HG03175 (cell line): ENCODE measurements around the gene SENP2.
"Not testable (repeated sequence)": the region's sequence is repeated elsewhere in the genome, so short reads cannot be mapped to it uniquely, and the experiment has no call there.

ENCODE experiments used
- ATAC-seq: cut with Tn5 transposase; IDR thresholded peaks from one replicate; pipeline ENCODE4 v1.9.1; 2021; ENCODE audit warnings: mild to moderate bottlenecking, moderate library complexity; ENCODE audit not compliant: unreplicated experiment

SENP2 gene

GRCh38 chr3:185585518-185585858 lies 607 bp upstream of the SENP2 start:
- ATAC-seq = no peak

GRCh38 chr3:185586686-185587039 lies 568 bp downstream of the SENP2 start:
- ATAC-seq = no peak

DNA sequence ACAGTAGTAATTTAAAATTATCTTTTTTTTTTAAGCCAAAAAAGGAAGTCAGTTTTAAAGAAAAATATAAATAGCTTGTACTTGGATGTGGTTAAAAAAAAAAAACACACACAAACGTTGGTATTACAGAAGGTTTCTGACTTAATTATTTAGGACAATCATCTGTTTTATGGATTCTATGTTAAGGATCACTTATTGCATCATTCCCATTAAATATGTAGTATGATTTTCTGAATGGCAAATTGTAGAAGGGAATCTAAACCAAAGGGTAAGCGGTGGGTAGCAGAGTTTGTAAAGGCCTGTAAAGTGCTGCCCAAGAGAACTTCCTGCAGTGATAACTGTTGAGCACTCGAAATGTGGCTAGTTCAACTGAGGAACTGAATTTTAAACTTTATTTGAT lies 8.0 kb downstream of the SENP2 start:
- no peak for ATAC-seq

- peak; percentile 63 for ATAC-seq
These were observed 9.4 kb downstream of the SENP2 start for GRCh38 chr3:185595526-185595925.

DNA sequence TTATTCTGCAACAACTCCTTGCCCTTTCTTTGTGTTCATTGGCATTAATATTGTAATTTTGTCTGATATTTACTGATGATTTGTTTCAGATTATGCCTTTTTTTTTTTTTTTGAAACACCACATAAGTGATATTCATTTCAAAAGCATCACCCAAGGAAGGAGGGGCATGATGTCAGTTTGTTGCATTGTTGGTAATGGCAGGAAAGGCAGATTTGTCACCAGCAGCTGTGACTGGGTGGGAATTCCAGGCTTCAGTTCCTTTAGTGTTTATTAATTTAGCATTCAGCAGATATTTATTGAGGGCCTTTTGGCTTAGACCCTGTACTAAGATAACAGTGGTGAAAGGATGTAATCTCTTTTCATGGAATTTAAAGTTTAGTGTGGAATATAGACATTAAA lies 19.5 kb downstream of the SENP2 start:
- no peak for ATAC-seq

GRCh38 chr3:185606196-185606595 lies 20.1 kb downstream of the SENP2 start:
- ATAC-seq = no peak

- no peak for ATAC-seq
These were observed 26.9 kb downstream of the SENP2 start for GRCh38 chr3:185613016-185613415.

GRCh38 chr3:185623939-185624665 lies 38.0 kb downstream of the SENP2 start:
- no peak for ATAC-seq

- no peak for ATAC-seq
These were observed 39.7 kb downstream of the SENP2 start for GRCh38 chr3:185625784-185626183.

- no peak for ATAC-seq
These were observed 43.6 kb downstream of the SENP2 start for GRCh38 chr3:185629554-185630181.

- no peak for ATAC-seq
These were observed 44.1 kb downstream of the SENP2 start for GRCh38 chr3:185630182-185630622.

DNA sequence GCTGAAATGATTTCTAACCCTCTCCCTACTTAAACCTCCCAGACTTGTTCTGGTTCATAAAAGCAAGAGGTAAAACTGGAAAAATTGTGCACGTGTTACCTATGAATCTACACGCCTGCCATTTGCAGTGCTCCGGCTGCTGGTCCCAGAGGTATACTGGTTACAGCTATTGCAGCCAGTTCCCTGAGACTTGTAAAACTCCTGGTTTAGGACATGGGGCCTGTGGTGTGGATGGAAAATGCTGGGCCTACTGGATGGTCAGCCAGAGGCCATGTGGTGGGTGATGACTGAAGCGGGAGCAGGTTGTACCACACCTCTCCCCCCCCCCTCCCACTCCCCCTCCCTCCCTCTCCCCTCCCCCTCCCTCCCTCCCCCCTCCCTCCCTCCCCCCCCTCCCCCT lies 45.0 kb downstream of the SENP2 start:
- no peak for ATAC-seq

GRCh38 chr3:185631508-185632206 lies 45.6 kb downstream of the SENP2 start:
- ATAC-seq = no peak

GRCh38 chr3:185632996-185633395 lies 46.9 kb downstream of the SENP2 start:
- no peak for ATAC-seq

DNA sequence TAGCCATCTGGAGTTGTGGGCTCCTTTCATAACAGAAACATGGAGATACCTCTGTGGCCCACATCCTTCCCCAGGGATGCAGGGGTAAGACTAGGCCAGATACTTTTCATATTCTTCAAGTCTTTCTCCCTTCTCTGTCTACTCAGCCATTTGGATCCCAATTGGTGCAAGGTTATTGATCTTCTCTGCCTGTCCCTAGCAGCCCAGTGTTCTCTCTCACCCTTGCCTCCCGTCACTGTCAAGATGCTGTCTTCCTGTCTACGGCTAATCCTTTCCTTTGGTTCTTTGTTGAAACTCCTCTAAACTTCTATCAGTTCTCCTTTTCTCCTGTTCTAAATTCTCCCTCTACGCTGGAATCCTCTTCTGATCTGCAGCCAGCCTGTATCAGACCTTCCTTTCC lies 51.3 kb downstream of the SENP2 start:
- no peak for ATAC-seq

GRCh38 chr3:185638651-185639050 lies 52.6 kb downstream of the SENP2 start:
- not testable (repeated sequence) for ATAC-seq

DNA sequence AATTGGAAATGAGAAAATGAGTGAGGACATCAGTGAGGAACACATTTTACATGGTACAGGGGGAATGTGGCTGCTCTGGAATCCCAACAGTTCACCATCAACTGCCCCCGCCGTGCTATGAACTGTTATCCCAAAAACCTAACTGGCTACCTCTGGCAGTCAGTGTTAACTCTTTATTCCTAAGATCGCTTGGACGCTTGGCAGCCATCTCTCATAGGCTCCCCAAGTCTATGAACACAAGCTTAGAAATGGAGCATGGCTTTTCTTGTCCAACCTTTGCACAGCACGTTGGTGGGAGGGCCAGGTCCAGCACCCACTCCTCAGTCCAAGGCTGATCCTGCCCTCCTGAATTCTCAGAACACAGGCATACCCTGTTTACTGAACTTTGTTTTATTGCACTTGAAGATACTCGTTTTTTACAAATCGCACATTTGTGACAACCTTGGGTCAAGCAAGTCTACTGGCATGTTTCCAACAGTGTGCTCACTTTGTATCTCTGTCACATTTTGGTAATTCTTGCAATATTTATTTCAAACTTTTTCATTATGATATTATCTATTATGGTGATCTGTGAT lies 53.6 kb downstream of the SENP2 start:
- no peak for ATAC-seq

- no peak for ATAC-seq
These were observed 54.2 kb downstream of the SENP2 start for GRCh38 chr3:185640308-185640707.

- not testable (repeated sequence) for ATAC-seq
These were observed 59.1 kb downstream of the SENP2 start for GRCh38 chr3:185645191-185645590.

DNA sequence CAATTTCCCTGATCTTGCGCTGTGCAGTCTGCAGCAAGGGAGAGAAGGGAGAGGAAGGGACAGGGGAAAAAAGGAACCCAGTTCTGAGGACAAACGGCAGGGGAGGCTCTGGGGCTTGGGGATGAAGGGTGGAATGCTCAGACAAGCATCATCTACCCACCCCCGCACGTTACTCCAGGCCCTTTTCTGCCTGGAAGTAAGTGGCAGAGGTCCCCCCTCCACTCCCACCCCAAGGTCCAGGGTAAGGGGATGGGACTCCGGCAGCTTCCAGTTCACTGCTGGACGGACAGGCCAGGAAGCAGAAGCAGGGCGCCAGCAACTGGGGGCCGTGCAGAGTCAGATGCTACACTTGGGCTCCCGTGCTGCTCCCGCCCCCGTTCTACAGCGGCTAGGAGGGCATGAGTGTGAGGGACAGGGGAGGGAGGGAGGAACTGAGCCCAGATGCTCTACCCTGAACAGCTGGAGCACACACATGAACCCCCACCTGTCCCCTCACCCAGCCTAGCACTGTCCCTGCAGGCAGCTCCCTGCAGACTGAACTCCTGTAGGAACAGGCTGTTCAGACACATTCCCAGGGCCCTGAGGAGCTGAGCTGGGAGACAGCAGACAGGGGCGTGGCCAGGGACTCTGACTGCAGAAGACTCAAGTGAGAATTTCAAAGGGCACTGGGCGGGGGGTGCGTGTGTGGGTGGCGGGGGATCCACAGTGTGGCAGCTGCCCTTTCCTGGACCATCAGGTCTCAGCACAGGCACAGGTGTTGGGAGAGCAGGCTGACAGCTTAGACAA lies 59.7 kb downstream of the SENP2 start:
- no peak for ATAC-seq
